Jurkat, Clone E6-1 (cell line): Measurements from ENCODE around the gene HCFC1R1.

ENCODE experiments used
- DNase-seq: peaks from one replicate; pipeline ENCODE4 v3.0.0-alpha.2; 2011; ENCODE audit warnings: low read depth, low spot score
- H3K4me3 ChIP-seq: 2 replicates; pipeline ENCODE4 v1.5.1; 2011; ENCODE audit warnings: mild to moderate bottlenecking, low read length, control low read depth, moderate library complexity

Gene HCFC1R1

DNA sequence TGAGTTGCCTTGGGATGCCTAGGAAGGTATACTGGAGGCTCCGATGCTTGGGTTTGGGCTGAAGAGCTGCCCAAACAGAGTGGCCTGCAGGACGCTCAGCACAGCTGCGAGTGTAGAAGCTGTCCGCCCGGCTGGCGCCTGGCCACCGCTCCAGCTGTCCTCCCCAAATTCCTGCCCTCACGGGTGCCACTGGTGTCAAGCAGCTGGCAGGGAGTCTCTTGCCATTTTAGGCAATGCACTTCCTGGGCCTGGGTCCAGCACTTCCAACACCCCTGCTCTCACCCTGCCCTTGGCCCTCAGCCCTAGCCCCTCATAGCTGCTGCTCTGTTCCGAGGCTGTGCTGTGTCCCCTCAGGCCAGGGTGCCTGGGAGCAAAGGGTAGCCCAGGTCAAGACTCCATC lies 38.3 kb downstream of the HCFC1R1 start:
- H3K4me3 ChIP-seq, result no peak overlapping the region
- no peak for DNase-seq

DNA sequence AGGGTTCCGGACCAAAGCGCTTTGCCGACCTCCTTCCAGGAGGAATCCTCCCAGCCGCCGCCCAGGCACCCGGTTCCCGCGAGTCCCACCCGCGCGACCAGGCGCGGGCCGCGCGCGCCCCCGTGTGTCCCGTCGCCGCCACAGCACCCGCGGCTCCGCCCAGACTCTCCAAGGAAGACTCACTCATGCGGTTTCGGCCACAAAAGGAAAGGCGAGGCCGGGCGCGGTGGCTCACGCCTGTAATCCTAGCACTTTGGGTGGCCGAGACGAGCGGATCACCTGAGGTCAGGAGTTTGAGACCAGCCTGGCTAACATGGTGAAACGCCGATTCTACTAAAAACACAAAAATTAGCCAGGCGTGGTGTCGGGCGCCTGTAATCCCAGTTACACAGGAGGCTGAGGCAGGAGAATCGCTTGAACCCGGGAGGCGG lies 40.0 kb downstream of the HCFC1R1 start:
- DNase-seq, result no peak
- peak overlapping the region; percentile 44 for H3K4me3 ChIP-seq

DNA sequence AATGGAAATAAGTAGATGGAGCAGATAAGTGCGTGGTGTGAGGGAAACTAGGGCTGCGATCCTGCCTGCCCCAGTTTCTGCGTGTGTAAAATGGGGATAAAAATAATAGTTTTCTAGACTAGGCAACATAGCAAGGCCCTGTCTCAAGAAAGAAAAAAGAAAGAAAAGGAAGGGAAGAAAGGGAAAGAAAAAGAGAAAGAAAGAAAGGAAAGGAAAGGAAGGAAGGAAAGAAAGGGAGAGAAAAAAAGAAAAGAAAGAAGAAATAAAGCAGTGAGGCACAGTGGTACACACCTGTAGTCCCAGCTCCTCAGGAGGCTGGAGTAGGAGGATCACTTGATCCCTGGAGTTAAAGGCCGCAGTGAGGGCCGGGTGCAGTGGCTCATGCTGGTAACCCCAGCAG lies 41.3 kb downstream of the HCFC1R1 start:
- no peak overlapping the region for H3K4me3 ChIP-seq
- DNase-seq, result no peak

- no peak overlapping the region for H3K4me3 ChIP-seq
- no peak for DNase-seq
Observed at GRCh38 chr16:2981899-2982250, 41.9 kb downstream of the HCFC1R1 start.

GRCh38 chr16:2981177-2981898 lies 42.4 kb downstream of the HCFC1R1 start:
- no peak for DNase-seq
- H3K4me3 ChIP-seq, result peak overlapping the region; percentile 82

GRCh38 chr16:2980227-2981176 lies 43.2 kb downstream of the HCFC1R1 start, which contains the start of gene PKMYT1:
PKMYT1 (minus strand) TSS chr16:2980446; CDS start chr16:2979657, 789 bp downstream.
- peak within 1 kb of the TSS; percentile 82 for H3K4me3 ChIP-seq
- DNase-seq, result peak; percentile 76

DNA sequence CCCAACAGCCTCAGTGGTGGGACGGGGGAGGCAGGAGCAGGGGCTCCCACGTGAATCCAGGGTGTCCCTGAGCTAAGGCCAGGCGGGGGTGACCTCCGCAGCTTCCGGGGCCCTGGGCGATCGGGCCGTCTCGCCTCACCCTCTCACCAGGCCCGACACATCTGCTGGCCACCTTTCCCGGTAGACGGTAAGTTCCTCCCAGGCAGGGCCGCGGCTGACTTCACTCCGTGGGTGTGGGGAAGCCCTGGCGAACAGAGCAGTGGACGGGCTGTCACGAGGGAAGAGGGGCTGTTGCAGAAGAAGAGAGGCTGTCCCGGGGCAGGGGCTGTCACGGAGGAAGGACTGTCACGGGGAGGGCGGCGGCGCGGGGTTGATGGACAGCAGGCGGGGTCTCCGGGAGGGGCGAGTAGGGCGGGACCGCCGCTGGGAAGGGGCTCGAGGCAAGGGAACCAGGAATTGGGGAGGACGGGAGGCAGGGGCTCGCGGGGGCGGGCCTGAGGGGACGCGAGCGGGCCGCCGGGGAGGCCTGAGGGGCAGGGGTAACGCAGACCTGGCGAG lies 44.0 kb downstream of the HCFC1R1 start:
- peak overlapping the region; percentile 82 for H3K4me3 ChIP-seq
- no peak for DNase-seq

DNA sequence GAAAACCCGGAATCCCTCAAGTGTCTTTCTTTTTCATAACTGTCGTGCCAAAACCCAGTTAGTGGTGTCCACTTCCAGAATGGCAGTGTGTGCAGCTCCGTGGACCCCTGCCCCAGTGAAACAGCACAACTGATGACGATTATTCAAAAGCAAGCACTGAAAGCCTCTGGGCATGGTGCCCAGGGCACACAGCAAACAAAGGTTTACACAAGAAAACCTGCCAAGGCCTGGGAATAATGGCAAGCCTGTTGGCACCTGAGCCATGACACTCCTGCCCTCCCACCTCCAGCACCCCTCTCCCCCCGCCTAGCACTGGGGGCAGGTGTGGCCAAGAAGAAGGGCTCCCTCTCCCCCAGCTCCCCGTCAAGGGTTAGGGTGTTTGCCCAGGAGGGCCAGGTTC lies 46.3 kb downstream of the HCFC1R1 start:
- no peak for DNase-seq
- no peak overlapping the region for H3K4me3 ChIP-seq

DNA sequence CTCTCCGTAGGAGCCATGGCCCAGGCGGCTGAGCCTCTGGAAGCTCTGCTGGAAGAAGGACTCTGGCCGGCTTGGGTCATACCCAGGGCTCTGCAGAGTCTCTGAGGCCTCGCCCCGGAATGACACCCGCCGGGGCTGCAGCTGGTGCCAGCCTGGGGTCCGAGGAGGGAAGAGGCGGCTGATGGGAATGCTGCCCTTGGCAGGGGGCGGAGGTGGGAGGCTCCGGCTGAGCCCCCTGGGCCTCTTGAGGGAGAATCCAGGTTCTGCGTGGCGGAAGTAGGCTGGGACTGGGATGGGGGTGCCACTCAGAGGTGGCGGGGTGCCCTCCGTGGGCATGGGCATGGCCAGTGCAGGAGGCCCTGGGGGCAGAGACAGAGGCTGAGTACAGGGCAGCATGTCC lies 47.1 kb downstream of the HCFC1R1 start:
- no peak overlapping the region for H3K4me3 ChIP-seq
- DNase-seq, result no peak

DNA sequence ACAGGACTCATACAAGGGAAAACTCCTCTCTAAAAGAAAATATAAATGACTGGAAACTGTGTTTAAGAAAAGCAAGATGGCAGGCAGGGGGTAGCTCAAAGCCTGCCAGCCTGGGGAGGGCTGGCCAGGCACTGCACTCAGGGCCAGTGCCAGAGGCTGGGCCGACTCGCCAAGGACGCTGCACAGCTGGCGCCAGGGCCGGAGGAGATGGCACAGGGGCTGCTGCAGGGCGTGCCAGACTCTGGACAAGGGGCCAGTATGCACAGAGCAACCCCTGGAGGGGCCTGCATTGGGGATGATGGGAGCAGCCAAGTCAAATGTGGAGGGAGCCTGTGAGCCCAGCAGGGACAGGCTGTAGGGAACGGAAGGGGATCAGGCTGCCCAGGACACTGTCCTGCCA lies 47.5 kb downstream of the HCFC1R1 start:
- DNase-seq, result no peak
- no peak overlapping the region for H3K4me3 ChIP-seq

DNA sequence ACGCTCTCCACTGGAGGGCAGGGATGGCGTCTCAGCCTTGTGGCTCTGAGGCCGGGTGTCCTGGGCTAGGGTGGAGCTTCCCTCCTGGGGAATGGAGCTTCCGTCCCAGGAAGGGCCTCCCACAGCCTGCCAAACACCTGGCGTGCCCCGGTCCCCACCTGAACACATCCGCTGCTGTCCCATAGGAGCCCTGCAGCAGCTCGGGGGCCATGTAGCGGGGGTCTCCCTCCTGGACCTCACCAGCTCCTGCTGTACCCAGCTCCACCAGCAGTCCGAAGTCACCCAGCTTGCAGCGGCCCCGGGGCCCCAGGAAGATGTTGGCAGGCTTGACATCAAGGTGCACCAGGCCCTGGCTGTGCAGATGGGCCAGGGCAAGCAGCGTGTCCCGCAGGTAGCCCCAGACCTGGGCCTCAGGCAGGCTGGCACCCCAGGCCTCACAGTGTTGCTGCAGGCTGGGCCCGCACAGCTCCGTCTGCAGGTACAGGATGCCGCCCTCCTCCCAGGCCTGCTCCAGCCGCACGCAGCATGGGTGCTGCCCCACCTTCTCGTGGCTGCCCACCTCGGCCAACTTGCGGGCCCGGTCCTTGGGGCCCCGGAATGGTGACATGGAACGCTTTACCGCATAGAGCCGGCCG lies 48.5 kb downstream of the HCFC1R1 start:
- no peak for DNase-seq
- H3K4me3 ChIP-seq, result no peak overlapping the region

DNA sequence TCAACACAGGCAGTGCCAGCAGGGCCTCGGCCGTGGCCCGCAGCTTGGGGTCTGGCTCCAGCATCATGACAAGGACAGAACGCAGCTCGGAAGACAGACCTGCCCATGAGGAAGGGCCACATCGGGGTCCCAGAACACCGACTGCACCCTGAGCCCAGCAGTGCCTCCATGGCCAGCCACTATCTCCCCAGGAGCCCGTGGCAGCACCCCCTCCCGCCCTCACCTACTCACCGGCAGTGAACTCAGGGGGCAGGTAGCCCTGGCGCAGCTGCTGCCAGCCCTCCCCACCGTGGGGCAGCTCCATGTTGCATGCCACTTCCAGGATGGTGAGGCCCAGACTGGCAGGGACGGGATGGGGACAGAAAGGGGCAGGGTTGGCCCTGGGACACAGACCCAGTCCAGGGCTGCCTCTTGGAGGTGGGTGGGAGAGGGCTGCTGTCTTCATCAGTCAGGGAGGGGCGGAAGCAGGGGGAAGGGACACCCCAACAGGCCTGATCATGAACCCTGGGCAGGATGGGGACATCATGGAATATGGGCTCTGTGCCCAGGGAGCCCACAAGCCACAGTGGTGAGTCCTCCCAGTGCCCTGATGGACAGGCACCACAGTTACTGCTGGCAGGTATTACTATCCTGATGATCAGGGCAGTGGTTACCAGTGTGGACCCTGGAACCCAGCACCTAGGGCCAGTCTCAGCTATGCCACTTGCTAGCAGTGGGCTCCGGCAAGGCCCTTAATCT lies 49.3 kb downstream of the HCFC1R1 start:
- DNase-seq, result no peak
- H3K4me3 ChIP-seq, result no peak overlapping the region

- H3K4me3 ChIP-seq, result no peak overlapping the region
- no peak for DNase-seq
Observed at GRCh38 chr16:2973605-2974318, 50.0 kb downstream of the HCFC1R1 start.

- no peak for DNase-seq
- no peak overlapping the region for H3K4me3 ChIP-seq
Observed at GRCh38 chr16:2973093-2973492, 50.6 kb downstream of the HCFC1R1 start.
